Fibroblast of villous mesenchyme (primary cell): ENCODE results near the gene TJP1. TPM values are rescaled to one million over a fixed set of nuclear protein-coding genes. Genes with fewer than 3 reads are reported as not detected.
A peak's percentile ranks its signal among the peaks of the same experiment; 100 is the strongest.
"Not testable (repeated sequence)": the region's sequence is repeated elsewhere in the genome, so short reads cannot be mapped to it uniquely, and the experiment has no call there.

Source experiments
- DNase-seq: peaks from one replicate; pipeline ENCODE4 v3.0.0-alpha.2; 2010; ENCODE audit warnings: low read depth
- H3K4me3 ChIP-seq: 2 replicates; pipeline ENCODE4 v1.5.1; 2011; ENCODE audit warnings: low read depth, mild to moderate bottlenecking, low read length
- CTCF ChIP-seq: IDR thresholded peaks from 2 replicates; pipeline ENCODE4 v1.5.1; 2012; ENCODE audit warnings: low read depth, mild to moderate bottlenecking, low read length; ENCODE audit not compliant: insufficient read depth
- total RNA-seq: library from RNA; depleted of rRNA; stranded (reverse); fragments of >200 nt; gene quantifications from 2 replicates; pipeline ENCODE4 v1.2.3, GENCODE V29; 2012

The TJP1 gene
- total RNA-seq, 1 donor = 103 TPM

GRCh38 chr15:29765234-29765841 lies 56.9 kb downstream of the TJP1 start:
- DNase-seq = no peak
- no peak overlapping the region for H3K4me3 ChIP-seq
- no peak for TF ChIP-seq CTCF

GRCh38 chr15:29759596-29759995 lies 62.7 kb downstream of the TJP1 start:
- no peak for DNase-seq

GRCh38 chr15:29756358-29757267 lies 65.7 kb downstream of the TJP1 start:
- H3K4me3 ChIP-seq = no peak overlapping the region
- DNase-seq = no peak
- TF ChIP-seq CTCF = no peak

More at GRCh38 chr15:29759596-29759995, 62.7 kb downstream of the TJP1 start:
- no peak for TF ChIP-seq CTCF
- H3K4me3 ChIP-seq = no peak overlapping the region

GRCh38 chr15:29754009-29754408 lies 68.3 kb downstream of the TJP1 start:
- DNase-seq, H3K4me3 ChIP-seq: not testable (repeated sequence)

- no peak overlapping the region for H3K4me3 ChIP-seq
- no peak for TF ChIP-seq CTCF
- DNase-seq = no peak
Measured at GRCh38 chr15:29753506-29753905, 68.8 kb downstream of the TJP1 start.

GRCh38 chr15:29750754-29751153 lies 71.5 kb downstream of the TJP1 start:
- TF ChIP-seq CTCF = no peak
- peak; percentile 57 for DNase-seq
- no peak overlapping the region for H3K4me3 ChIP-seq

- DNase-seq = no peak
- no peak for TF ChIP-seq CTCF
- H3K4me3 ChIP-seq = no peak overlapping the region
Measured at GRCh38 chr15:29749365-29750086, 72.7 kb downstream of the TJP1 start.
